GM23338 (cell line): ENCODE measurements around the gene GPD2. TPM values are rescaled to one million over a fixed set of nuclear protein-coding genes. Genes with fewer than 3 reads are reported as not detected.

Experiments used
- ATAC-seq: fragments of 200-7000 bp; cut with Tn5 transposase; 3 replicates; pipeline ENCODE4 v1.9.1; 2020
- DNase-seq: peaks from one replicate; pipeline ENCODE4 v3.0.0-alpha.2; 2015; ENCODE audit warnings: low spot score
- H2AFZ ChIP-seq: fragments of 200-600 bp; sonication (generic); 2 replicates; pipeline ENCODE4 v1.8.0; 2016; ENCODE audit warnings: antibody characterized with exemption, mild to moderate bottlenecking, moderate library complexity
- H3F3A ChIP-seq: fragments of 200-600 bp; sonication (generic); replicated peaks from 2 replicates; pipeline ENCODE4 v1.8.0; 2017; ENCODE audit warnings: antibody characterized with exemption, mixed run types, low read depth
- H3K27ac ChIP-seq: fragments of 200-600 bp; sonication (generic); 2 replicates; pipeline ENCODE4 v1.6.1; 2016; ENCODE audit warnings: low read depth
- H3K27me3 ChIP-seq: fragments of 200-600 bp; sonication (generic); 2 replicates; pipeline ENCODE4 v1.8.0; 2016; ENCODE audit warnings: mild to moderate bottlenecking, mixed run types, moderate library complexity; ENCODE audit not compliant: insufficient read depth
- H3K36me3 ChIP-seq: fragments of 200-600 bp; sonication (generic); 2 replicates; pipeline ENCODE4 v1.8.0; 2016; ENCODE audit warnings: mild to moderate bottlenecking; ENCODE audit not compliant: insufficient read depth
- H3K4me1 ChIP-seq: fragments of 200-600 bp; sonication (generic); 2 replicates; pipeline ENCODE4 v1.8.0; 2016; ENCODE audit warnings: mild to moderate bottlenecking, moderate library complexity; ENCODE audit not compliant: insufficient read depth
- H3K4me2 ChIP-seq: fragments of 200-600 bp; sonication (generic); 2 replicates; pipeline ENCODE4 v1.7.1; 2017; ENCODE audit warnings: mixed run types
- H3K4me3 ChIP-seq: fragments of 200-600 bp; sonication (generic); 2 replicates; pipeline ENCODE4 v1.6.1; 2016; ENCODE audit warnings: mixed run types
- H3K79me2 ChIP-seq: fragments of 200-600 bp; sonication (generic); replicated peaks from 2 replicates; pipeline ENCODE4 v1.8.0; 2017; ENCODE audit warnings: mild to moderate bottlenecking; ENCODE audit not compliant: insufficient read depth
- H3K9me2 ChIP-seq: fragments of 200-600 bp; sonication (generic); 2 replicates; pipeline ENCODE4 v1.8.0; 2017; ENCODE audit not compliant: insufficient read depth
- H4K20me1 ChIP-seq: fragments of 200-600 bp; sonication (generic); replicated peaks from 2 replicates; pipeline ENCODE4 v1.8.0; 2017; ENCODE audit warnings: mild to moderate bottlenecking; ENCODE audit not compliant: insufficient read depth
- H3K27ac Mint-ChIP-seq: 2 replicates; pipeline ENCODE4 v1.8.0; 2020; ENCODE audit warnings: inconsistent platforms, mild to moderate bottlenecking, moderate library complexity, mixed read lengths
- H3K27me3 Mint-ChIP-seq: 3 replicates; pipeline ENCODE4 v1.8.0; 2022; ENCODE audit warnings: low read depth, mild to moderate bottlenecking, moderate library complexity, mixed read lengths, inconsistent platforms; ENCODE audit not compliant: insufficient read depth, poor library complexity
- H3K36me3 Mint-ChIP-seq: 3 replicates; pipeline ENCODE4 v1.8.0; 2021; ENCODE audit warnings: low read depth, mild to moderate bottlenecking, inconsistent platforms, moderate library complexity, mixed read lengths
- H3K4me1 Mint-ChIP-seq: 3 replicates; pipeline ENCODE4 v1.8.0; 2020; ENCODE audit warnings: mild to moderate bottlenecking, inconsistent platforms, mixed read lengths
- H3K4me3 Mint-ChIP-seq: 3 replicates; pipeline ENCODE4 v1.8.0; 2021; ENCODE audit warnings: moderate library complexity, mild to moderate bottlenecking, inconsistent platforms, mixed read lengths
- H3K9me3 Mint-ChIP-seq: 3 replicates; pipeline ENCODE4 v1.8.0; 2020; ENCODE audit warnings: moderate library complexity, mild to moderate bottlenecking, inconsistent platforms, mixed read lengths
- EZH2 ChIP-seq: fragments of 200-600 bp; sonication (generic); IDR thresholded peaks from one replicate; pipeline ENCODE4 v1.8.0; 2017; ENCODE audit warnings: antibody characterized with exemption, mild to moderate bottlenecking, low read depth; ENCODE audit not compliant: unreplicated experiment
- NANOG ChIP-seq: IDR thresholded peaks from 2 replicates; pipeline ENCODE4 v1.6.1; 2016; ENCODE audit warnings: antibody characterized with exemption, borderline replicate concordance
- STAT1 ChIP-seq: IDR thresholded peaks from one replicate; pipeline ENCODE4 v1.6.1; 2016; ENCODE audit warnings: antibody characterized with exemption; ENCODE audit not compliant: unreplicated experiment
- ZNF331 ChIP-seq: fragments of 250-450 bp; sonication (Bioruptor Pico); IDR thresholded peaks from 2 replicates; pipeline ENCODE4 v1.5.0; 2020; ENCODE audit warnings: low read depth, mild to moderate bottlenecking, moderate library complexity
- ZNF462 ChIP-seq: fragments of 250-450 bp; sonication (Bioruptor Pico); IDR thresholded peaks from 2 replicates; pipeline ENCODE4 v1.5.0; 2020; ENCODE audit warnings: mild to moderate bottlenecking, moderate library complexity
- polyA plus RNA-seq: library from polyadenylated mRNA; unstranded; fragments of >200 nt; fragmentation: Nextera tagmentation; extraction: Ambion mirVana; gene quantifications from 2 replicates; pipeline ENCODE4 v1.2.1, GENCODE V29; 2016
- total RNA-seq: library from RNA; depleted of rRNA; stranded (reverse); fragments of >200 nt; shearing (Covaris generic); gene quantifications from 2 replicates; pipeline ENCODE4 v1.2.3, GENCODE V29; 2014

The GPD2 gene
- total and polyA plus RNA-seq, 2 experiments from 2014 or later, result 9.4 to 67.4 TPM

GRCh38 chr2:156486614-156487013, 50.4 kb downstream of the GPD2 start (continued):
- TF ChIP-seq ZNF462 (CRISPR knock-in tag), result no peak

GRCh38 chr2:156489195-156489594, 53.0 kb downstream of the GPD2 start:
- H3K79me2 ChIP-seq, result no peaks in the 10 kb centered on the region

More at GRCh38 chr2:156489195-156489594, 53.0 kb downstream of the GPD2 start:
- Histone ChIP-seq H2AFZ (no peak overlapping the region), H3K4me1 (no peaks in the 10 kb centered on the region), H3F3A (no peaks in the 10 kb centered on the region), H3K4me3 (no peak overlapping the region), H3K27ac (no peak overlapping the region), H3K9me2 (no peaks in the 10 kb centered on the region), H4K20me1 (no peaks in the 10 kb centered on the region), H3K27me3 (no peaks in the 10 kb centered on the region), H3K4me2 (no peak overlapping the region), H3K36me3 (no peaks in the 10 kb centered on the region)
- TF ChIP-seq ZNF462 (CRISPR knock-in tag) (no peak), EZH2 (no peak), NANOG (no peak), ZNF331 (CRISPR knock-in tag) (no peak), STAT1 (no peak)
- no peaks in the 10 kb centered on the region for H3K36me3 Mint-ChIP-seq
- no peak overlapping the region for H3K27ac Mint-ChIP-seq
- DNase-seq (no peak), ATAC-seq (no peak)
- H3K4me1 Mint-ChIP-seq, result peaks cover 8% of the 10 kb centered on the region; the same call in 2 of the 3 replicates
- no peaks in the 10 kb centered on the region for H3K9me3 Mint-ChIP-seq
- no peaks in the 10 kb centered on the region for H3K27me3 Mint-ChIP-seq
- H3K4me3 Mint-ChIP-seq, result no peak overlapping the region
